HepG2 (cell line): Measurements from ENCODE around the gene SLC25A23. TPM values are rescaled to one million over a fixed set of nuclear protein-coding genes. Genes with fewer than 3 reads are reported as not detected.

Experiments used
- ATAC-seq: fragments of 200-7000 bp; cut with Tn5 transposase; 3 replicates; pipeline ENCODE4 v1.9.1; 2020; ENCODE audit warnings: mild to moderate bottlenecking, moderate library complexity
- BruUV-seq: library from RNA; stranded (reverse); fragments of 400-500 nt; replicated peaks from 2 replicates; lab custom pipeline; 2021; lab: Mats Ljungman, UMichigan
- CTCF ChIA-PET: fragments of 300-600 bp; formaldehyde crosslinking; extraction: SDS; loops from one replicate; lab custom pipeline; 2021; ENCODE audit warnings: low total read pairs, inconsistent platforms, low intra/inter-chr PET ratio; lab: Yijun Ruan, JAX
- POLR2A ChIA-PET: fragments of 350-600 bp; sonication (Branson Sonifier 250); formaldehyde crosslinking; loops from one replicate; lab custom pipeline; 2020; ENCODE audit warnings: antibody characterized with exemption, inconsistent platforms; lab: Yijun Ruan, JAX
- DNase-seq: peaks from one replicate; pipeline ENCODE4 v3.0.0-alpha.2; 2015; ENCODE audit warnings: low spot score
- FAIRE-seq: peaks from 3 replicates; lab custom pipeline; 2011; peaks lifted over from hg19 to GRCh38; lab: Jason Lieb, UNC
- H2AFZ ChIP-seq: one replicate; pipeline ENCODE4 v1.6.1; 2011; ENCODE audit warnings: low read length, inconsistent platforms
- H3K27ac ChIP-seq: fragments of 300-600 bp; 3 replicates; pipeline ENCODE4 v1.8.0; 2011; ENCODE audit warnings: mixed run types, mild to moderate bottlenecking, mixed read lengths, low read length, inconsistent platforms; ENCODE audit not compliant: insufficient read depth; ENCODE audit errors: extremely low read length
- H3K27me3 ChIP-seq, 2 experiments: fragments of 200-600 bp in 1 of 2; 2 replicates in 1 of 2; 3 replicates in 1 of 2; pipeline versions ENCODE4 v1.6.0 to v1.8.0; 2011; ENCODE audit warnings: low read length in 2 of 2, mild to moderate bottlenecking in 2 of 2, moderate library complexity in 2 of 2, inconsistent platforms in 1 of 2; ENCODE audit not compliant: insufficient read depth in 2 of 2, control insufficient read depth in 1 of 2
- H3K36me3 ChIP-seq, 2 experiments: fragments of 200-600 bp in 1 of 2; replicated peaks in 1 of 2; 2 replicates in 1 of 2; 3 replicates in 1 of 2; pipeline versions ENCODE4 v1.5.1 to v1.8.0; 2011; ENCODE audit warnings: low read length in 2 of 2, inconsistent platforms in 1 of 2; ENCODE audit not compliant: insufficient read depth in 2 of 2, control insufficient read depth in 1 of 2
- H3K4me1 ChIP-seq: 2 replicates; pipeline ENCODE4 v1.5.1; 2012; ENCODE audit warnings: low read length, inconsistent platforms; ENCODE audit not compliant: insufficient read depth
- H3K4me2 ChIP-seq: 2 replicates; pipeline ENCODE4 v1.6.0; 2011; ENCODE audit warnings: low read depth, low read length, inconsistent platforms
- H3K4me3 ChIP-seq, 3 experiments: fragments of 200-600 bp in 1 of 3; sonication (generic), shearing (Covaris generic) in 1 of 3; replicated peaks in 1 of 3; 2 replicates each; pipeline ENCODE4 v1.5.1; 2011 to 2016; ENCODE audit warnings: low read length in 3 of 3, inconsistent platforms in 2 of 3, low read depth in 2 of 3, mild to moderate bottlenecking in 2 of 3, control low read depth in 1 of 3, mixed read lengths in 1 of 3; ENCODE audit not compliant: insufficient read depth in 1 of 3
- H3K79me2 ChIP-seq: one replicate; pipeline ENCODE4 v1.6.1; 2011; ENCODE audit warnings: low read length, inconsistent platforms; ENCODE audit not compliant: insufficient read depth
- H3K9ac ChIP-seq: 2 replicates; pipeline ENCODE4 v1.6.0; 2011; ENCODE audit warnings: mild to moderate bottlenecking, low read depth, low read length, inconsistent platforms; ENCODE audit not compliant: insufficient read depth
- H3K9me3 ChIP-seq: 2 replicates; pipeline ENCODE4 v1.5.1; 2012; ENCODE audit warnings: mild to moderate bottlenecking, low read length
- H4K20me1 ChIP-seq: 2 replicates; pipeline ENCODE4 v1.6.0; 2011; ENCODE audit warnings: inconsistent platforms, mild to moderate bottlenecking, low read length, moderate library complexity; ENCODE audit not compliant: insufficient read depth
- ATF3 ChIP-seq: sonication (generic); formaldehyde crosslinking; IDR thresholded peaks from 2 replicates; pipeline ENCODE4 v1.4.0; 2020; ENCODE audit warnings: missing genetic modification reagents
- CREB1 ChIP-seq, 2 experiments: fragments of 450-650 bp in 1 of 2; IDR thresholded peaks; 2 replicates each; pipeline ENCODE4 v1.6.1; 2016 to 2017; ENCODE audit warnings: control low read depth in 1 of 2, mild to moderate bottlenecking in 1 of 2, missing compliant biosample characterization in 1 of 2, missing genetic modification characterization in 1 of 2
- ELF4 ChIP-seq: sonication (generic); formaldehyde crosslinking; IDR thresholded peaks from 2 replicates; pipeline ENCODE4 v1.5.0; 2020; ENCODE audit warnings: missing genetic modification reagents, mild to moderate bottlenecking, moderate library complexity, borderline replicate concordance
- KDM5B ChIP-seq: sonication (generic); formaldehyde crosslinking; IDR thresholded peaks from 2 replicates; pipeline ENCODE4 v1.4.0; 2020; ENCODE audit warnings: missing genetic modification reagents, mild to moderate bottlenecking, borderline replicate concordance
- MAF1 ChIP-seq: sonication (generic); formaldehyde crosslinking; IDR thresholded peaks from 2 replicates; pipeline ENCODE4 v1.5.0; 2020; ENCODE audit warnings: missing genetic modification reagents, borderline replicate concordance
- MAFF ChIP-seq: IDR thresholded peaks from 2 replicates; pipeline ENCODE4 v1.6.1; 2011; ENCODE audit warnings: low read depth, low read length, improper control_type of control experiment
- MTA1 ChIP-seq: sonication (generic); formaldehyde crosslinking; IDR thresholded peaks from 2 replicates; pipeline ENCODE4 v1.4.0; 2020; ENCODE audit warnings: missing genetic modification reagents, mild to moderate bottlenecking, borderline replicate concordance
- MTF2 ChIP-seq: sonication (generic); formaldehyde crosslinking; IDR thresholded peaks from 2 replicates; pipeline ENCODE4 v1.5.0; 2020; ENCODE audit warnings: missing genetic modification reagents, borderline replicate concordance
- PBX3 ChIP-seq: sonication (generic); formaldehyde crosslinking; IDR thresholded peaks from 2 replicates; pipeline ENCODE4 v1.8.1; 2023; ENCODE audit warnings: missing genetic modification reagents, inconsistent platforms, borderline replicate concordance
- YY1 ChIP-seq: IDR thresholded peaks from 2 replicates; pipeline ENCODE4 v1.6.1; 2011; ENCODE audit warnings: low read length, low read depth, moderate library complexity, mild to moderate bottlenecking; ENCODE audit not compliant: insufficient read depth, insufficient replicate concordance
- ZNF572 ChIP-seq: sonication (generic); formaldehyde crosslinking; IDR thresholded peaks from 2 replicates; pipeline ENCODE4 v1.5.1; 2020; ENCODE audit warnings: mild to moderate bottlenecking, missing genetic modification reagents
- ZNF770 ChIP-seq: sonication (generic); formaldehyde crosslinking; IDR thresholded peaks from 2 replicates; pipeline ENCODE4 v1.5.0; 2020; ENCODE audit warnings: mild to moderate bottlenecking, missing genetic modification reagents
- ZNF772 ChIP-seq: sonication (generic); formaldehyde crosslinking; IDR thresholded peaks from 2 replicates; pipeline ENCODE4 v1.5.0; 2020; ENCODE audit warnings: mild to moderate bottlenecking, missing genetic modification reagents
- ZSCAN21 ChIP-seq: sonication (generic); formaldehyde crosslinking; IDR thresholded peaks from 2 replicates; pipeline ENCODE4 v1.8.0; 2022; ENCODE audit warnings: mild to moderate bottlenecking, missing genetic modification reagents, moderate library complexity, borderline replicate concordance
- WGBS: methylation state at CpG from one replicate; pipeline ENCODE4 v1.1.6; 2017; ENCODE audit warnings: low lambda C conversion rate; 5-methylcytosine and 5-hydroxymethylcytosine counted together
- in situ Hi-C: cut with HindIII; loops from 2 replicates; pipeline ENCODE4 v1.10.0; 2017; ENCODE audit warnings: low pct_unique_long_range_greater_than_20kb; ENCODE audit not compliant: extremely low pct_ligation_motif_present
- intact Hi-C: fragments of 100-400 bp; cut with micrococcal nuclease; formaldehyde crosslinking; loops from one replicate; pipeline ENCODE4 v1.10.0; 2022; ENCODE audit not compliant: unreplicated experiment
- polyA plus RNA-seq, 8 experiments: library from polyadenylated mRNA; depleted of rRNA in 3 of 8; stranded (reverse) in 7 of 8; unstranded in 1 of 8; fragments of >200 nt; fragmentation: Illumina TruSeq in 4 of 8; extraction: Trizol in 4 of 8; gene quantifications; 2 replicates each; pipeline versions ENCODE4 v1.2.1 to v1.2.3, GENCODE V29; 2011 to 2016; ENCODE audit warnings: low read depth in 4 of 8, missing spikeins in 1 of 8, mixed read lengths in 1 of 8; ENCODE audit not compliant: insufficient read depth in 1 of 8
- total RNA-seq, 5 experiments: library from RNA; depleted of rRNA; stranded (reverse); fragments of >200 nt; fragmentation: Illumina TruSeq; extraction: Trizol; gene quantifications; 2 replicates each; pipeline ENCODE4 v1.2.3, GENCODE V29; 2016; ENCODE audit warnings: low read depth in 1 of 5

SLC25A23 gene
- total and polyA plus RNA-seq, 2 of the 13 experiments (the other 11 are each of a cell fraction or from before 2014, with no cell fraction given) = 12.4 to 15.2 TPM

GRCh38 chr19:6393074-6393982 is 66.3 kb downstream of the SLC25A23 start, which contains the start of gene GTF2F1 (continued):
- 0 out of 2 replicates have a peak, but pooled peaks have one; percentile 55 for TF ChIP-seq ZNF572 (CRISPR knock-in tag)
- TF ChIP-seq MAF1 (CRISPR knock-in tag) = no peak
- TF ChIP-seq, all 625 proteins: peak for 174

- H3K4me3 ChIP-seq = peak overlapping the region; percentile 81 to 99 (median 92)
- H3K36me3 ChIP-seq = peaks cover 13 to 21% of the 10 kb centered on the region in 2 experiments
- 9% methylated on average over 15 of the region's 30 CpGs for WGBS
- no peaks in the 10 kb centered on the region for H3K9me3 ChIP-seq
- POLR2A ChIA-PET = interaction anchor here (1.3 to 5.5 kb wide), 3 partner anchors 10 to 33 kb away, joined by 8 to 45 read pairs (median 15); partner anchors contain the start of genes ALKBH7 and KHSRP
- H3K4me1 ChIP-seq = peaks cover 24% of the 10 kb centered on the region
- peak overlapping the region; percentile 65 for H3K27ac ChIP-seq
- FAIRE-seq = no peak
- H3K79me2 ChIP-seq = peaks cover 18% of the 10 kb centered on the region
- CTCF ChIA-PET = no interaction called here
- peak overlapping the region; percentile 88 for H3K9ac ChIP-seq
- BruUV-seq = TSS peak; percentile 81
- H2AFZ ChIP-seq = no peak overlapping the region
- H3K27me3 ChIP-seq = no peaks in the 10 kb centered on the region; a peak in 1 of 5 replicates
- intact Hi-C loops (no loop called here), in situ Hi-C loops (no loop called here)
- peak overlapping the region; percentile 96 for H3K4me2 ChIP-seq
- no peaks in the 10 kb centered on the region for H4K20me1 ChIP-seq
- no peak for DNase-seq
- ATAC-seq = peak; percentile 10
- TF ChIP-seq KDM5B (CRISPR knock-in tag) (peak; percentile 2; the same call in 1 of the 2 replicates), YY1 (no peak), ZSCAN21 (CRISPR knock-in tag) (peak; percentile 46; the same call in 1 of the 2 replicates), MAFF (peak; percentile 39; the same call in 1 of the 2 replicates), CREB1 (IDR thresholded peaks at IDR 0.05) (no peak), CREB1 (CRISPR knock-in tag; IDR thresholded peaks at IDR 0.05) (no peak), ELF4 (CRISPR knock-in tag) (0 out of 2 replicates have a peak, but pooled peaks have one; percentile 4), PBX3 (peak; percentile 32; the same call in 1 of the 2 replicates), ZNF772 (CRISPR knock-in tag) (0 out of 2 replicates have a peak, but pooled peaks have one; percentile 7), ATF3 (no peak), ZNF770 (CRISPR knock-in tag) (peak; percentile 4; the same call in 1 of the 2 replicates), MTA1 (CRISPR knock-in tag) (0 out of 2 replicates have a peak, but pooled peaks have one; percentile 37), MTF2 (CRISPR knock-in tag) (0 out of 2 replicates have a peak, but pooled peaks have one; percentile 15)
Observed at GRCh38 chr19:6392221-6393073, 67.1 kb downstream of the SLC25A23 start.
